Measurements from ENCODE around the gene TRPV3. TPM values are rescaled to one million over a fixed set of nuclear protein-coding genes. Genes with fewer than 3 reads are reported as not detected.

The TRPV3 gene
- total and polyA plus RNA-seq, 4 donors, result 0.04 to 0.38 (median 0.26) TPM

DNA sequence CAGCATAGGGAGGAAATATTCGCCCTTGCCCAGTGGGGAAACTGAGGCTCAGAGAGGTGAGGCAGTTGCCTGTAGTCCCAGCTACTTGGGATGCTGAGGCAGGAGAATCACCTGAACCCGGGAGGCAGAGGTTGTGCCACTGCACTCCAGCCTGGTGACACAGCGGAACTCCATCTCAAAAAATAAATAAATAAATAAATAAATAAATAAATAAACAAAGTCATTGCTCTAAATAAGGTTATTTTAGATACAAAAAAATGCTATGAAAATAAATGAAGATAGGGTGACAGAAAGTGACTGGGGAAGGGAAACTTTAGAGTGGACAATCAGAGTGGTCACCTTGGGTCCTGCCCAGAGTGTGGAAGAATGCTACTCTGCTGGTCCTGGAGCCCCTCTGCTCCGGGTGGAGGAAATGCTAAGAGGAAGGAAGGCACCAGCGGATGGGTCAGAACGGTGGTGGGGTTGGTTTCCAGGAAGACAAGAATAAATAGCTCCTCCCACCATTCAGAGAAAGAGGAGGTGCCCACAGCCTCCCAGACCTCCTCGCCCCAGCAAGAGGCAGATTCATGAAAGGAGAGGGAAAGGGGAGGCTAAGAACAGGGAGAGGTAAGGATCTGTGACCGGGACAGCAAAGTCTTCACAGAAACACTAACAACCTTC lies 17.6 kb downstream of the TRPV3 start:
- Histone ChIP-seq H3K36me3 (ENCODE audit: control insufficient read depth in 4 of 4, insufficient read depth in 3 of 4, low read depth in 1 of 4, low read length in 3 of 4) (no peaks in the 10 kb centered on the region), H3K4me1 (ENCODE audit: control insufficient read depth in 4 of 4, insufficient read depth in 4 of 4, low read length in 3 of 4) (no peaks in the 10 kb centered on the region), H3K9me3 (ENCODE audit: control insufficient read depth in 4 of 4, low read length in 3 of 4) (no peaks in the 10 kb centered on the region), H3K27ac (ENCODE audit: low read depth in 1 of 2, low read length in 2 of 2) (no peak overlapping the region), H3K27me3 (ENCODE audit: control insufficient read depth in 4 of 4, insufficient read depth in 4 of 4, low read length in 3 of 4) (no peaks in the 10 kb centered on the region), H3K4me3 (ENCODE audit: low read depth in 1 of 3, low read length in 3 of 3) (no peak overlapping the region), H3K9ac (ENCODE audit: low read depth in 1 of 2, low read length in 2 of 2) (no peak overlapping the region)
- no peak for DNase-seq (ENCODE audit: low spot score)
- TF ChIP-seq HNF4A (conservative IDR thresholded peaks at IDR 0.05), result no peak
- no peak for TF ChIP-seq HNF4G (IDR thresholded peaks at IDR 0.05)
- TF ChIP-seq YY1 (IDR thresholded peaks at IDR 0.05), result no peak
- TF ChIP-seq TAF1 (conservative IDR thresholded peaks at IDR 0.05), result no peak
- no peak for TF ChIP-seq FOXA2 (IDR thresholded peaks at IDR 0.05)
- TF ChIP-seq, protein P1, sequence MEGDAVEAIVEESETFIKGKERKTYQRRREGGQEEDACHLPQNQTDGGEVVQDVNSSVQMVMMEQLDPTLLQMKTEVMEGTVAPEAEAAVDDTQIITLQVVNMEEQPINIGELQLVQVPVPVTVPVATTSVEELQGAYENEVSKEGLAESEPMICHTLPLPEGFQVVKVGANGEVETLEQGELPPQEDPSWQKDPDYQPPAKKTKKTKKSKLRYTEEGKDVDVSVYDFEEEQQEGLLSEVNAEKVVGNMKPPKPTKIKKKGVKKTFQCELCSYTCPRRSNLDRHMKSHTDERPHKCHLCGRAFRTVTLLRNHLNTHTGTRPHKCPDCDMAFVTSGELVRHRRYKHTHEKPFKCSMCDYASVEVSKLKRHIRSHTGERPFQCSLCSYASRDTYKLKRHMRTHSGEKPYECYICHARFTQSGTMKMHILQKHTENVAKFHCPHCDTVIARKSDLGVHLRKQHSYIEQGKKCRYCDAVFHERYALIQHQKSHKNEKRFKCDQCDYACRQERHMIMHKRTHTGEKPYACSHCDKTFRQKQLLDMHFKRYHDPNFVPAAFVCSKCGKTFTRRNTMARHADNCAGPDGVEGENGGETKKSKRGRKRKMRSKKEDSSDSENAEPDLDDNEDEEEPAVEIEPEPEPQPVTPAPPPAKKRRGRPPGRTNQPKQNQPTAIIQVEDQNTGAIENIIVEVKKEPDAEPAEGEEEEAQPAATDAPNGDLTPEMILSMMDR (IDR thresholded peaks at IDR 0.05; ENCODE audit: low read depth, low read length, missing input control), result no peak
- no peak for TF ChIP-seq RAD21 (IDR thresholded peaks at IDR 0.05)
- TF ChIP-seq, protein P2, sequence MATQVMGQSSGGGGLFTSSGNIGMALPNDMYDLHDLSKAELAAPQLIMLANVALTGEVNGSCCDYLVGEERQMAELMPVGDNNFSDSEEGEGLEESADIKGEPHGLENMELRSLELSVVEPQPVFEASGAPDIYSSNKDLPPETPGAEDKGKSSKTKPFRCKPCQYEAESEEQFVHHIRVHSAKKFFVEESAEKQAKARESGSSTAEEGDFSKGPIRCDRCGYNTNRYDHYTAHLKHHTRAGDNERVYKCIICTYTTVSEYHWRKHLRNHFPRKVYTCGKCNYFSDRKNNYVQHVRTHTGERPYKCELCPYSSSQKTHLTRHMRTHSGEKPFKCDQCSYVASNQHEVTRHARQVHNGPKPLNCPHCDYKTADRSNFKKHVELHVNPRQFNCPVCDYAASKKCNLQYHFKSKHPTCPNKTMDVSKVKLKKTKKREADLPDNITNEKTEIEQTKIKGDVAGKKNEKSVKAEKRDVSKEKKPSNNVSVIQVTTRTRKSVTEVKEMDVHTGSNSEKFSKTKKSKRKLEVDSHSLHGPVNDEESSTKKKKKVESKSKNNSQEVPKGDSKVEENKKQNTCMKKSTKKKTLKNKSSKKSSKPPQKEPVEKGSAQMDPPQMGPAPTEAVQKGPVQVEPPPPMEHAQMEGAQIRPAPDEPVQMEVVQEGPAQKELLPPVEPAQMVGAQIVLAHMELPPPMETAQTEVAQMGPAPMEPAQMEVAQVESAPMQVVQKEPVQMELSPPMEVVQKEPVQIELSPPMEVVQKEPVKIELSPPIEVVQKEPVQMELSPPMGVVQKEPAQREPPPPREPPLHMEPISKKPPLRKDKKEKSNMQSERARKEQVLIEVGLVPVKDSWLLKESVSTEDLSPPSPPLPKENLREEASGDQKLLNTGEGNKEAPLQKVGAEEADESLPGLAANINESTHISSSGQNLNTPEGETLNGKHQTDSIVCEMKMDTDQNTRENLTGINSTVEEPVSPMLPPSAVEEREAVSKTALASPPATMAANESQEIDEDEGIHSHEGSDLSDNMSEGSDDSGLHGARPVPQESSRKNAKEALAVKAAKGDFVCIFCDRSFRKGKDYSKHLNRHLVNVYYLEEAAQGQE (IDR thresholded peaks at IDR 0.05), result no peak
- no peak for TF ChIP-seq GABPA (IDR thresholded peaks at IDR 0.05 in 1 of 2, conservative IDR thresholded peaks at IDR 0.05 in 1 of 2)
- TF ChIP-seq RXRA (IDR thresholded peaks at IDR 0.05), result no peak
- 81% methylated on average over 8 of the region's 8 CpGs for WGBS

DNA sequence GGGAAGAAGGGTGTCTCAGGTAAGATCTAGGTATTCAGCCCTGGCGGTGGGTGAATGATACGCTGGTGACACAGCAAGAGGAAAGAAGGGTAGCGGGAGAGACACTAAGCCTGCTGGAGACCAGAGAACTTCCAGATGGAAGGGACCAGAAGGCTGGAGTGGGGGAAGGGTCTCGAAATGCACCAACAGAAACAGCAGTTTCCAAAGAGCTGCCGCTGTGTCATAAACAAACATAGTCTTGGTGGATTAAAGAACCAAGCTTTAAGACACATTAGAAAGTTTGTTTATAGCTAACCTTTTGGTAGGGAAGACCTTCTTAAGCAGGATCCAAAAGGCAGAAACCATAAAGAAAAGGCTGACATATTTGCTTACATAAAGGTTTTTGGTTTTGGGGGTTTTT lies 20.9 kb downstream of the TRPV3 start:
- WGBS, result 87% methylated on average over 5 of the region's 5 CpGs
- Histone ChIP-seq H3K4me1 (ENCODE audit: control insufficient read depth in 4 of 4, insufficient read depth in 4 of 4, low read length in 3 of 4) (no peaks in the 10 kb centered on the region), H3K9ac (ENCODE audit: low read depth in 1 of 2, low read length in 2 of 2) (no peak overlapping the region), H3K36me3 (ENCODE audit: control insufficient read depth in 4 of 4, insufficient read depth in 3 of 4, low read depth in 1 of 4, low read length in 3 of 4) (no peaks in the 10 kb centered on the region), H3K27ac (ENCODE audit: low read depth in 1 of 2, low read length in 2 of 2) (no peak overlapping the region), H3K27me3 (ENCODE audit: control insufficient read depth in 4 of 4, insufficient read depth in 4 of 4, low read length in 3 of 4) (no peaks in the 10 kb centered on the region), H3K4me3 (ENCODE audit: low read depth in 1 of 3, low read length in 3 of 3) (no peak overlapping the region), H3K9me3 (ENCODE audit: control insufficient read depth in 4 of 4, low read length in 3 of 4) (no peaks in the 10 kb centered on the region)
- TF ChIP-seq RAD21 (IDR thresholded peaks at IDR 0.05), result no peak
- no peak for TF ChIP-seq HNF4A (conservative IDR thresholded peaks at IDR 0.05)
- no peak for TF ChIP-seq JUND (IDR thresholded peaks at IDR 0.05)
- TF ChIP-seq FOXA1 (IDR thresholded peaks at IDR 0.05), result no peak
- TF ChIP-seq HNF4G (IDR thresholded peaks at IDR 0.05), result no peak
- no peak for TF ChIP-seq RXRA (IDR thresholded peaks at IDR 0.05)
- TF ChIP-seq FOXA2 (IDR thresholded peaks at IDR 0.05), result no peak
- TF ChIP-seq, protein P3, sequence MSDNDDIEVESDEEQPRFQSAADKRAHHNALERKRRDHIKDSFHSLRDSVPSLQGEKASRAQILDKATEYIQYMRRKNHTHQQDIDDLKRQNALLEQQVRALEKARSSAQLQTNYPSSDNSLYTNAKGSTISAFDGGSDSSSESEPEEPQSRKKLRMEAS (IDR thresholded peaks at IDR 0.05), result no peak
- TF ChIP-seq, protein P4, sequence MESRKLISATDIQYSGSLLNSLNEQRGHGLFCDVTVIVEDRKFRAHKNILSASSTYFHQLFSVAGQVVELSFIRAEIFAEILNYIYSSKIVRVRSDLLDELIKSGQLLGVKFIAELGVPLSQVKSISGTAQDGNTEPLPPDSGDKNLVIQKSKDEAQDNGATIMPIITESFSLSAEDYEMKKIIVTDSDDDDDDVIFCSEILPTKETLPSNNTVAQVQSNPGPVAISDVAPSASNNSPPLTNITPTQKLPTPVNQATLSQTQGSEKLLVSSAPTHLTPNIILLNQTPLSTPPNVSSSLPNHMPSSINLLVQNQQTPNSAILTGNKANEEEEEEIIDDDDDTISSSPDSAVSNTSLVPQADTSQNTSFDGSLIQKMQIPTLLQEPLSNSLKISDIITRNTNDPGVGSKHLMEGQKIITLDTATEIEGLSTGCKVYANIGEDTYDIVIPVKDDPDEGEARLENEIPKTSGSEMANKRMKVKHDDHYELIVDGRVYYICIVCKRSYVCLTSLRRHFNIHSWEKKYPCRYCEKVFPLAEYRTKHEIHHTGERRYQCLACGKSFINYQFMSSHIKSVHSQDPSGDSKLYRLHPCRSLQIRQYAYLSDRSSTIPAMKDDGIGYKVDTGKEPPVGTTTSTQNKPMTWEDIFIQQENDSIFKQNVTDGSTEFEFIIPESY (IDR thresholded peaks at IDR 0.05), result no peak
- TF ChIP-seq NR2F2 (IDR thresholded peaks at IDR 0.05), result no peak
- TF ChIP-seq GABPA (IDR thresholded peaks at IDR 0.05 in 1 of 2, conservative IDR thresholded peaks at IDR 0.05 in 1 of 2), result no peak
- no peak for DNase-seq (ENCODE audit: low spot score)
